GM12878 (cell line): ENCODE measurements around the gene RAB15. TPM values are rescaled to one million over a fixed set of nuclear protein-coding genes. Genes with fewer than 3 reads are reported as not detected.

Experiments
- ATAC-seq: fragments of 200-7000 bp; cut with Tn5 transposase; 3 replicates; pipeline ENCODE4 v1.9.1; 2020; ENCODE audit warnings: mild to moderate bottlenecking, moderate library complexity
- BruUV-seq: library from RNA; stranded (reverse); fragments of 400-500 nt; replicated peaks from 2 replicates; lab custom pipeline; 2021; lab: Mats Ljungman, UMichigan
- CTCF ChIA-PET: fragments of 300-600 bp; sonication (Branson Sonifier 250); formaldehyde crosslinking; extraction: SDS; loops from one replicate; lab custom pipeline; 2021; ENCODE audit warnings: inconsistent platforms; lab: Yijun Ruan, JAX
- POLR2A ChIA-PET: fragments of 350-600 bp; formaldehyde crosslinking; extraction: SDS; loops from one replicate; lab custom pipeline; 2021; ENCODE audit warnings: inconsistent platforms; lab: Charles Lee
- RAD21 ChIA-PET: fragments of 300-600 bp; sonication (Branson Sonifier 250); formaldehyde crosslinking; loops from one replicate; lab custom pipeline; 2023; ENCODE audit warnings: antibody characterized with exemption; ENCODE audit not compliant: unreplicated experiment; lab: Charles Lee
- SMC1A ChIA-PET: fragments of 300-600 bp; sonication (Branson Sonifier 250); formaldehyde crosslinking; loops from one replicate; lab custom pipeline; 2023; ENCODE audit not compliant: unreplicated experiment, uncharacterized antibody; lab: Charles Lee
- DNase-seq: peaks from one replicate; pipeline ENCODE4 v3.0.0-alpha.2; 2011; ENCODE audit warnings: low read depth, low spot score
- FAIRE-seq: peaks from 3 replicates; lab custom pipeline; 2011; peaks lifted over from hg19 to GRCh38; lab: Jason Lieb, UNC
- H2AFZ ChIP-seq: 2 replicates; pipeline ENCODE4 v1.6.0; 2011; ENCODE audit warnings: low read depth, low read length, control low read depth; ENCODE audit not compliant: control insufficient read depth
- H3K27ac ChIP-seq: 2 replicates; pipeline ENCODE4 v1.5.1; 2011; ENCODE audit warnings: control low read depth; ENCODE audit not compliant: control insufficient read depth, insufficient read depth
- H3K27me3 ChIP-seq, 2 experiments: replicated peaks in 1 of 2; 2 replicates each; pipeline versions ENCODE4 v1.6.0 to v1.6.1; 2011; ENCODE audit warnings: low read length in 1 of 2; ENCODE audit not compliant: control insufficient read depth in 2 of 2, insufficient read depth in 2 of 2
- H3K36me3 ChIP-seq, 2 experiments: 2 replicates each; pipeline ENCODE4 v1.5.1; 2011; ENCODE audit warnings: low read length in 1 of 2; ENCODE audit not compliant: control insufficient read depth in 2 of 2, insufficient read depth in 2 of 2
- H3K4me1 ChIP-seq: 2 replicates; pipeline ENCODE4 v1.6.1; 2011; ENCODE audit warnings: mild to moderate bottlenecking, low read length, moderate library complexity, mixed read lengths; ENCODE audit not compliant: control insufficient read depth, insufficient read depth
- H3K4me2 ChIP-seq: 2 replicates; pipeline ENCODE4 v1.6.0; 2011; ENCODE audit warnings: control low read depth; ENCODE audit not compliant: control insufficient read depth, insufficient read depth
- H3K4me3 ChIP-seq: fragments of 200-600 bp; sonication (generic); 2 replicates; pipeline ENCODE4 v1.5.1; 2016
- H3K79me2 ChIP-seq: 2 replicates; pipeline ENCODE4 v1.6.0; 2011; ENCODE audit warnings: low read length; ENCODE audit not compliant: control insufficient read depth, insufficient read depth
- H3K9ac ChIP-seq: 2 replicates; pipeline ENCODE4 v1.8.0; 2011; ENCODE audit warnings: low read length, control low read depth, mixed read lengths; ENCODE audit not compliant: control insufficient read depth, insufficient read depth
- H3K9me3 ChIP-seq: replicated peaks from 3 replicates; pipeline ENCODE4 v1.5.1; 2011; ENCODE audit warnings: mild to moderate bottlenecking, low read length; ENCODE audit not compliant: control insufficient read depth, insufficient read depth
- H4K20me1 ChIP-seq: 2 replicates; pipeline ENCODE4 v1.6.0; 2011; ENCODE audit not compliant: control insufficient read depth, insufficient read depth
- BACH1 ChIP-seq: fragments of 450-650 bp; IDR thresholded peaks from 2 replicates; pipeline ENCODE4 v1.6.1; 2017; ENCODE audit warnings: mild to moderate bottlenecking, borderline replicate concordance
- BHLHE40 ChIP-seq, 2 experiments: fragments of 450-650 bp in 1 of 2; IDR thresholded peaks; 2 replicates each; pipeline ENCODE4 v1.6.1; 2011 to 2017; ENCODE audit warnings: low read depth in 2 of 2, borderline replicate concordance in 1 of 2, improper control_type of control experiment in 1 of 2, low read length in 1 of 2, mild to moderate bottlenecking in 1 of 2
- HDGF ChIP-seq: fragments of 450-650 bp; IDR thresholded peaks from 2 replicates; pipeline ENCODE4 v1.6.1; 2016; ENCODE audit warnings: antibody characterized with exemption
- MEF2B ChIP-seq: fragments of 450-650 bp; IDR thresholded peaks from 2 replicates; pipeline ENCODE4 v1.6.1; 2018; ENCODE audit warnings: mild to moderate bottlenecking, moderate library complexity; ENCODE audit not compliant: partially characterized antibody, poor library complexity, severe bottlenecking
- NFIC ChIP-seq: IDR thresholded peaks from 2 replicates; pipeline ENCODE4 v1.6.1; 2012; ENCODE audit warnings: low read depth, mild to moderate bottlenecking, inconsistent platforms, low read length, moderate library complexity
- NFYA ChIP-seq: IDR thresholded peaks from 2 replicates; pipeline ENCODE4 v1.6.1; 2011; ENCODE audit warnings: low read depth, mild to moderate bottlenecking, low read length, improper control_type of control experiment, borderline replicate concordance
- POLR2AphosphoS5 ChIP-seq: IDR thresholded peaks from 2 replicates; pipeline ENCODE4 v1.6.1; 2011; ENCODE audit warnings: mild to moderate bottlenecking, low read length, inconsistent platforms
- STAT1 ChIP-seq: fragments of 450-650 bp; conservative IDR thresholded peaks from 2 replicates; pipeline ENCODE4 v1.6.1; 2014; ENCODE audit warnings: antibody characterized with exemption, mild to moderate bottlenecking
- TAF1 ChIP-seq: IDR thresholded peaks from 2 replicates; pipeline ENCODE4 v1.6.1; 2011; ENCODE audit warnings: mild to moderate bottlenecking, low read depth, low read length, borderline replicate concordance
- TCF7 ChIP-seq: IDR thresholded peaks from 2 replicates; pipeline ENCODE4 v1.6.1; 2014; ENCODE audit warnings: antibody characterized with exemption, borderline replicate concordance
- ZNF217 ChIP-seq: fragments of 450-650 bp; IDR thresholded peaks from 2 replicates; pipeline ENCODE4 v1.6.1; 2017; ENCODE audit warnings: antibody characterized with exemption, mild to moderate bottlenecking
- WGBS: methylation state at CpG from one replicate; pipeline ENCODE4 v1.1.6; 2016; ENCODE audit warnings: low lambda C conversion rate; ENCODE audit not compliant: insufficient replicate concordance, insufficient coverage; ENCODE audit errors: missing lambda C conversion rate; 5-methylcytosine and 5-hydroxymethylcytosine counted together
- in situ Hi-C: fragments of 300-500 bp; cut with MboI; formaldehyde crosslinking; loops from 9 replicates; pipeline ENCODE4 v1.14.3; 2018; ENCODE audit warnings: mixed read lengths
- intact Hi-C: fragments of 100-400 bp; cut with micrococcal nuclease; formaldehyde crosslinking; loops from one replicate; pipeline ENCODE4 v1.14.2; 2022; ENCODE audit not compliant: unreplicated experiment
- polyA plus RNA-seq, 11 experiments: library from polyadenylated mRNA; depleted of rRNA in 4 of 11; unstranded in 6 of 11; stranded (reverse) in 5 of 11; fragments of >200 nt; fragmentation: Nextera tagmentation in 4 of 11; fragmentation: Illumina TruSeq in 1 of 11; extraction: Ambion mirVana in 4 of 11; extraction: Trizol in 1 of 11; gene quantifications; 1 replicate in 1 of 11; 2 replicates in 10 of 11; pipeline versions ENCODE4 v1.2.1 to v1.2.3, GENCODE V29; 2011 to 2016; ENCODE audit warnings: inconsistent platforms in 2 of 11, missing spikeins in 2 of 11, low read depth in 1 of 11
- total RNA-seq, 4 experiments: library from RNA; depleted of rRNA in 3 of 4; stranded (reverse); fragments of >200 nt in 3 of 4; fragmentation: Illumina TruSeq in 1 of 4; extraction: Trizol in 1 of 4; gene quantifications; 2 replicates each; pipeline versions ENCODE4 v1.2.1 to v1.2.3, GENCODE V29; 2013 to 2021
- TF ChIP-seq, protein P1 (sequence below): IDR thresholded peaks from 2 replicates; pipeline ENCODE4 v1.6.1; 2011; ENCODE audit warnings: low read depth, low read length, improper control_type of control experiment, borderline replicate concordance
- TF ChIP-seq, protein P2 (sequence below), 3 experiments: IDR thresholded peaks in 2 of 3; conservative IDR thresholded peaks in 1 of 3; 2 replicates each; pipeline ENCODE4 v1.5.1; 2011; ENCODE audit warnings: low read depth in 3 of 3, low read length in 3 of 3, mild to moderate bottlenecking in 3 of 3, control low read depth in 2 of 3, moderate library complexity in 2 of 3, inconsistent platforms in 1 of 3, mixed read lengths in 1 of 3; ENCODE audit not compliant: control insufficient read depth in 2 of 3, insufficient read depth in 1 of 3; ENCODE audit errors: extremely low read depth in 1 of 3
- TF ChIP-seq, protein P3 (sequence below): IDR thresholded peaks from 2 replicates; pipeline ENCODE4 v1.6.1; 2012; ENCODE audit warnings: low read depth, low read length, improper control_type of control experiment
- TF ChIP-seq, protein P4 (sequence below): fragments of 450-650 bp; IDR thresholded peaks from 2 replicates; pipeline ENCODE4 v1.6.1; 2016; ENCODE audit warnings: mild to moderate bottlenecking
- TF ChIP-seq, protein P5 (sequence below): fragments of 450-650 bp; IDR thresholded peaks from 2 replicates; pipeline ENCODE4 v1.6.1; 2017; ENCODE audit warnings: borderline replicate concordance

RAB15 gene
- total and polyA plus RNA-seq, 10 of the 15 experiments (the other 5 are each of a cell fraction or from before 2014, with no cell fraction given): 0.32 to 3.9 (median 2.1) TPM

DNA sequence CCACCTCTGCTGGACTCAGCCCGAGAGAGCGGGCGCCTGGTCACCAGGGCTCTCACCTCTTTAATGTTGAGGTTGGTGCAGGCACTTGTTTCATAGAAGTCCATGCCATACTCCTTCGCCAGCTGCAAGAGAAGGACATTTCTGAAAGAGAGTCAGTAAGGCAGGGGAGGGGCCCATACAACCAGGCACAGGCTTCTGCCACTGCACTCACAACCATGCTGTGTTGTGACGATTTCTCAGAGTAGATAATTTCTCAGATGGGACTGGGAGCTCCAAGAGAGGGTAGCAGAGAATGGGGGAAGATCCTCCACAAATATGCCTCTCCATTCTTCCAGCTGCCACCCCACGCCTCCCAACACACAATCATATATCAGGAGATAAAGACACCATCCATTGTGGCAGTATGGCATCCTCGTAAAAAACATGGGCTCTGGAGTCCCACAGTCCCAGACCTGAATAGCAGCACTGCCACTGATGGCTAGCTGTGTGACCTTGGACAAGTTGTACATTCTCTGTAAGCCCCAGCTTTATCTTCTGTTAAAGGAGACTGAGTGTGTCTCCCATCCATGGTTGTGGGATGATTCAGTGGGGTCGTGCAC is 23.4 kb downstream of the RAB15 start:
- in situ Hi-C loops: no loop called here
- Histone ChIP-seq H3K4me3 (no peak overlapping the region), H3K79me2 (no peaks in the 10 kb centered on the region), H3K4me2 (no peak overlapping the region), H3K36me3 (no peaks in the 10 kb centered on the region), H3K9me3 (no peaks in the 10 kb centered on the region), H3K9ac (no peak overlapping the region), H3K27me3 (no peaks in the 10 kb centered on the region), H2AFZ (no peak overlapping the region), H3K27ac (no peak overlapping the region), H3K4me1 (peaks cover 19% of the 10 kb centered on the region), H4K20me1 (no peaks in the 10 kb centered on the region)
- FAIRE-seq (no peak), ATAC-seq (no peak), DNase-seq (no peak)
- intact Hi-C loops: no loop called here
- ChIA-PET CTCF (no interaction called here), RAD21 (no interaction called here), POLR2A (interaction anchor here (0.6 kb wide), 1 partner anchor 404 kb away, joined by 3 read pairs; no protein-coding TSS in a partner anchor), SMC1A (no interaction called here)
- BruUV-seq: no TSS peak
- 92% methylated on average over 8 of the region's 8 CpGs for WGBS
- no peak for TF ChIP-seq BHLHE40 (IDR thresholded peaks at IDR 0.05; ENCODE audit: borderline replicate concordance in 1 of 2, low read depth in 2 of 2, low read length in 1 of 2)
- TF ChIP-seq, protein P1, sequence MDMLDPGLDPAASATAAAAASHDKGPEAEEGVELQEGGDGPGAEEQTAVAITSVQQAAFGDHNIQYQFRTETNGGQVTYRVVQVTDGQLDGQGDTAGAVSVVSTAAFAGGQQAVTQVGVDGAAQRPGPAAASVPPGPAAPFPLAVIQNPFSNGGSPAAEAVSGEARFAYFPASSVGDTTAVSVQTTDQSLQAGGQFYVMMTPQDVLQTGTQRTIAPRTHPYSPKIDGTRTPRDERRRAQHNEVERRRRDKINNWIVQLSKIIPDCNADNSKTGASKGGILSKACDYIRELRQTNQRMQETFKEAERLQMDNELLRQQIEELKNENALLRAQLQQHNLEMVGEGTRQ: no peak
- no peak for TF ChIP-seq NFYA
- TF ChIP-seq, protein P2, sequence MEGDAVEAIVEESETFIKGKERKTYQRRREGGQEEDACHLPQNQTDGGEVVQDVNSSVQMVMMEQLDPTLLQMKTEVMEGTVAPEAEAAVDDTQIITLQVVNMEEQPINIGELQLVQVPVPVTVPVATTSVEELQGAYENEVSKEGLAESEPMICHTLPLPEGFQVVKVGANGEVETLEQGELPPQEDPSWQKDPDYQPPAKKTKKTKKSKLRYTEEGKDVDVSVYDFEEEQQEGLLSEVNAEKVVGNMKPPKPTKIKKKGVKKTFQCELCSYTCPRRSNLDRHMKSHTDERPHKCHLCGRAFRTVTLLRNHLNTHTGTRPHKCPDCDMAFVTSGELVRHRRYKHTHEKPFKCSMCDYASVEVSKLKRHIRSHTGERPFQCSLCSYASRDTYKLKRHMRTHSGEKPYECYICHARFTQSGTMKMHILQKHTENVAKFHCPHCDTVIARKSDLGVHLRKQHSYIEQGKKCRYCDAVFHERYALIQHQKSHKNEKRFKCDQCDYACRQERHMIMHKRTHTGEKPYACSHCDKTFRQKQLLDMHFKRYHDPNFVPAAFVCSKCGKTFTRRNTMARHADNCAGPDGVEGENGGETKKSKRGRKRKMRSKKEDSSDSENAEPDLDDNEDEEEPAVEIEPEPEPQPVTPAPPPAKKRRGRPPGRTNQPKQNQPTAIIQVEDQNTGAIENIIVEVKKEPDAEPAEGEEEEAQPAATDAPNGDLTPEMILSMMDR (IDR thresholded peaks at IDR 0.05 in 2 of 3, conservative IDR thresholded peaks at IDR 0.05 in 1 of 3; ENCODE audit: control insufficient read depth in 2 of 3, extremely low read depth in 1 of 3, insufficient read depth in 1 of 3, low read depth in 3 of 3, low read length in 3 of 3): no peak
- TF ChIP-seq, protein P3, sequence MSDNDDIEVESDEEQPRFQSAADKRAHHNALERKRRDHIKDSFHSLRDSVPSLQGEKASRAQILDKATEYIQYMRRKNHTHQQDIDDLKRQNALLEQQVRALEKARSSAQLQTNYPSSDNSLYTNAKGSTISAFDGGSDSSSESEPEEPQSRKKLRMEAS: no peak
- TF ChIP-seq MEF2B: no peak
- no peak for TF ChIP-seq HDGF
- no peak for TF ChIP-seq POLR2AphosphoS5
- TF ChIP-seq NFIC: no peak
- TF ChIP-seq TAF1: no peak
- no peak for TF ChIP-seq BACH1
- no peak for TF ChIP-seq TCF7
- TF ChIP-seq, protein P4, sequence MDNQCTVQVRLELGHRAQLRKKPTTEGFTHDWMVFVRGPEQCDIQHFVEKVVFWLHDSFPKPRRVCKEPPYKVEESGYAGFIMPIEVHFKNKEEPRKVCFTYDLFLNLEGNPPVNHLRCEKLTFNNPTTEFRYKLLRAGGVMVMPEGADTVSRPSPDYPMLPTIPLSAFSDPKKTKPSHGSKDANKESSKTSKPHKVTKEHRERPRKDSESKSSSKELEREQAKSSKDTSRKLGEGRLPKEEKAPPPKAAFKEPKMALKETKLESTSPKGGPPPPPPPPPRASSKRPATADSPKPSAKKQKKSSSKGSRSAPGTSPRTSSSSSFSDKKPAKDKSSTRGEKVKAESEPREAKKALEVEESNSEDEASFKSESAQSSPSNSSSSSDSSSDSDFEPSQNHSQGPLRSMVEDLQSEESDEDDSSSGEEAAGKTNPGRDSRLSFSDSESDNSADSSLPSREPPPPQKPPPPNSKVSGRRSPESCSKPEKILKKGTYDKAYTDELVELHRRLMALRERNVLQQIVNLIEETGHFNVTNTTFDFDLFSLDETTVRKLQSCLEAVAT: no peak
- no peak for TF ChIP-seq STAT1
- TF ChIP-seq, protein P5, sequence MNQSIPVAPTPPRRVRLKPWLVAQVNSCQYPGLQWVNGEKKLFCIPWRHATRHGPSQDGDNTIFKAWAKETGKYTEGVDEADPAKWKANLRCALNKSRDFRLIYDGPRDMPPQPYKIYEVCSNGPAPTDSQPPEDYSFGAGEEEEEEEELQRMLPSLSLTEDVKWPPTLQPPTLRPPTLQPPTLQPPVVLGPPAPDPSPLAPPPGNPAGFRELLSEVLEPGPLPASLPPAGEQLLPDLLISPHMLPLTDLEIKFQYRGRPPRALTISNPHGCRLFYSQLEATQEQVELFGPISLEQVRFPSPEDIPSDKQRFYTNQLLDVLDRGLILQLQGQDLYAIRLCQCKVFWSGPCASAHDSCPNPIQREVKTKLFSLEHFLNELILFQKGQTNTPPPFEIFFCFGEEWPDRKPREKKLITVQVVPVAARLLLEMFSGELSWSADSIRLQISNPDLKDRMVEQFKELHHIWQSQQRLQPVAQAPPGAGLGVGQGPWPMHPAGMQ: no peak
- no peak for TF ChIP-seq ZNF217
